Skeletal muscle satellite cell (primary cell): Measurements from ENCODE around the gene PKN2.

Experiments used
- H3K27me3 ChIP-seq: 2 replicates; pipeline ENCODE4 v1.7.0; 2013; ENCODE audit warnings: low read length; ENCODE audit not compliant: control insufficient read depth, insufficient read depth
- H3K36me3 ChIP-seq: 2 replicates; pipeline ENCODE4 v1.7.0; 2013; ENCODE audit warnings: mild to moderate bottlenecking, control low read depth, low read length; ENCODE audit not compliant: insufficient read depth
- H3K4me1 ChIP-seq: 2 replicates; pipeline ENCODE4 v1.7.0; 2013; ENCODE audit warnings: low read length; ENCODE audit not compliant: control insufficient read depth, insufficient read depth
- H3K4me2 ChIP-seq: 2 replicates; pipeline ENCODE4 v1.7.0; 2013; ENCODE audit warnings: mild to moderate bottlenecking, low read length
- H3K4me3 ChIP-seq: 2 replicates; pipeline ENCODE4 v1.7.0; 2013; ENCODE audit warnings: low read length
- H3K9ac ChIP-seq: 2 replicates; pipeline ENCODE4 v1.7.0; 2013; ENCODE audit warnings: mild to moderate bottlenecking, low read depth, low read length, moderate library complexity
- H3K9me3 ChIP-seq: replicated peaks from 2 replicates; pipeline ENCODE4 v1.7.0; 2013; ENCODE audit warnings: mild to moderate bottlenecking, control low read depth, low read length

Gene PKN2

GRCh38 chr1:88768816-88769215 lies 84.7 kb downstream of the PKN2 start:
- Histone ChIP-seq H3K4me3 (no peak overlapping the region), H3K36me3 (peaks cover 14% of the 10 kb centered on the region), H3K9ac (no peak overlapping the region), H3K27me3 (no peaks in the 10 kb centered on the region), H3K4me2 (no peak overlapping the region), H3K4me1 (peaks cover 8% of the 10 kb centered on the region), H3K9me3 (no peaks in the 10 kb centered on the region)

- H3K4me1 ChIP-seq = peaks cover 8% of the 10 kb centered on the region
- no peaks in the 10 kb centered on the region for H3K27me3 ChIP-seq
- H3K9me3 ChIP-seq = no peaks in the 10 kb centered on the region
- no peak overlapping the region for H3K9ac ChIP-seq
- no peak overlapping the region for H3K4me2 ChIP-seq
- no peak overlapping the region for H3K4me3 ChIP-seq
- H3K36me3 ChIP-seq = peaks cover 15% of the 10 kb centered on the region
Observed at GRCh38 chr1:88773540-88774150, 89.6 kb downstream of the PKN2 start.

- Histone ChIP-seq H3K4me2 (no peak overlapping the region), H3K36me3 (peaks cover 15% of the 10 kb centered on the region), H3K9me3 (no peaks in the 10 kb centered on the region), H3K27me3 (no peaks in the 10 kb centered on the region), H3K4me1 (peaks cover 8% of the 10 kb centered on the region), H3K4me3 (no peak overlapping the region), H3K9ac (no peak overlapping the region)
Observed at GRCh38 chr1:88774151-88774556, 90.1 kb downstream of the PKN2 start.

GRCh38 chr1:88777604-88778149 lies 93.6 kb downstream of the PKN2 start:
- Histone ChIP-seq H3K27me3 (no peaks in the 10 kb centered on the region), H3K9me3 (no peaks in the 10 kb centered on the region), H3K9ac (no peak overlapping the region), H3K36me3 (peaks cover 17% of the 10 kb centered on the region), H3K4me2 (no peak overlapping the region), H3K4me3 (no peak overlapping the region), H3K4me1 (peaks cover 8% of the 10 kb centered on the region)

GRCh38 chr1:88779880-88780279 lies 95.8 kb downstream of the PKN2 start:
- no peaks in the 10 kb centered on the region for H3K4me1 ChIP-seq
- H3K9me3 ChIP-seq = no peaks in the 10 kb centered on the region
- no peaks in the 10 kb centered on the region for H3K27me3 ChIP-seq
- no peak overlapping the region for H3K4me2 ChIP-seq
- no peak overlapping the region for H3K9ac ChIP-seq
- H3K36me3 ChIP-seq = peaks cover 13% of the 10 kb centered on the region
- no peak overlapping the region for H3K4me3 ChIP-seq

- Histone ChIP-seq H3K4me2 (no peak overlapping the region), H3K4me3 (no peak overlapping the region), H3K27me3 (no peaks in the 10 kb centered on the region), H3K36me3 (peaks cover 17% of the 10 kb centered on the region), H3K9ac (no peak overlapping the region), H3K4me1 (no peaks in the 10 kb centered on the region), H3K9me3 (no peaks in the 10 kb centered on the region)
Observed at GRCh38 chr1:88780485-88780884, 96.4 kb downstream of the PKN2 start.

GRCh38 chr1:88783145-88783544 lies 99.1 kb downstream of the PKN2 start:
- Histone ChIP-seq H3K4me3 (no peak overlapping the region), H3K4me1 (no peaks in the 10 kb centered on the region), H3K4me2 (no peak overlapping the region), H3K9ac (no peak overlapping the region), H3K9me3 (no peaks in the 10 kb centered on the region), H3K27me3 (no peaks in the 10 kb centered on the region), H3K36me3 (peaks cover 33% of the 10 kb centered on the region)

GRCh38 chr1:88784551-88784950 lies 100.5 kb downstream of the PKN2 start:
- H3K4me2 ChIP-seq = no peak overlapping the region
- H3K9me3 ChIP-seq = no peaks in the 10 kb centered on the region
- H3K27me3 ChIP-seq = no peaks in the 10 kb centered on the region
- H3K9ac ChIP-seq = no peak overlapping the region
- peaks cover 35% of the 10 kb centered on the region for H3K36me3 ChIP-seq
- no peak overlapping the region for H3K4me3 ChIP-seq
- H3K4me1 ChIP-seq = no peaks in the 10 kb centered on the region

GRCh38 chr1:88787023-88787903 lies 103.2 kb downstream of the PKN2 start:
- no peaks in the 10 kb centered on the region for H3K4me1 ChIP-seq
- H3K4me2 ChIP-seq = no peak overlapping the region
- H3K9ac ChIP-seq = no peak overlapping the region
- H3K9me3 ChIP-seq = no peaks in the 10 kb centered on the region
- no peak overlapping the region for H3K4me3 ChIP-seq
- H3K36me3 ChIP-seq = peaks cover 32% of the 10 kb centered on the region
- no peaks in the 10 kb centered on the region for H3K27me3 ChIP-seq

GRCh38 chr1:88791192-88791591 lies 107.1 kb downstream of the PKN2 start:
- H3K9ac ChIP-seq = no peak overlapping the region
- H3K36me3 ChIP-seq = peaks cover 34% of the 10 kb centered on the region
- no peak overlapping the region for H3K4me2 ChIP-seq
- H3K4me3 ChIP-seq = no peak overlapping the region
- no peaks in the 10 kb centered on the region for H3K9me3 ChIP-seq
- H3K27me3 ChIP-seq = no peaks in the 10 kb centered on the region
- no peaks in the 10 kb centered on the region for H3K4me1 ChIP-seq

- Histone ChIP-seq H3K9ac (no peak overlapping the region), H3K4me1 (peaks cover 13% of the 10 kb centered on the region), H3K4me3 (no peak overlapping the region), H3K36me3 (peaks cover 19% of the 10 kb centered on the region), H3K4me2 (no peak overlapping the region), H3K27me3 (no peaks in the 10 kb centered on the region), H3K9me3 (no peaks in the 10 kb centered on the region)
Observed at GRCh38 chr1:88799491-88799890, 115.4 kb downstream of the PKN2 start.
